HepG2 (cell line): ENCODE data around the gene STK25. TPM values are rescaled to one million over a fixed set of nuclear protein-coding genes. Genes with fewer than 3 reads are reported as not detected.

Source experiments
- BORCS8-MEF2B ChIP-seq: sonication (generic); formaldehyde crosslinking; IDR thresholded peaks from 2 replicates; pipeline ENCODE4 v1.8.0; 2022; ENCODE audit warnings: mild to moderate bottlenecking, missing genetic modification reagents
- ELK4 ChIP-seq: sonication (generic); formaldehyde crosslinking; IDR thresholded peaks from 2 replicates; pipeline ENCODE4 v1.9.0; 2021; ENCODE audit warnings: missing genetic modification reagents, borderline replicate concordance
- GLI4 ChIP-seq: sonication (generic); formaldehyde crosslinking; IDR thresholded peaks from 2 replicates; pipeline ENCODE4 v1.5.1; 2020; ENCODE audit warnings: missing genetic modification reagents, mild to moderate bottlenecking, moderate library complexity, borderline replicate concordance
- HNF1B ChIP-seq: sonication (generic); formaldehyde crosslinking; IDR thresholded peaks from 2 replicates; pipeline ENCODE4 v1.5.1; 2020; ENCODE audit warnings: mild to moderate bottlenecking, moderate library complexity, missing genetic modification reagents
- KLF13 ChIP-seq: sonication (generic); formaldehyde crosslinking; IDR thresholded peaks from 2 replicates; pipeline ENCODE4 v1.4.0; 2020; ENCODE audit warnings: mild to moderate bottlenecking, missing genetic modification reagents
- MBD4 ChIP-seq: IDR thresholded peaks from 2 replicates; pipeline ENCODE4 v1.6.1; 2012; ENCODE audit warnings: low read length, inconsistent platforms, borderline replicate concordance
- MXD4 ChIP-seq: IDR thresholded peaks from 2 replicates; pipeline ENCODE4 v1.6.1; 2016; ENCODE audit warnings: mild to moderate bottlenecking, missing biosample characterization, missing genetic modification reagents
- PPARG ChIP-seq: conservative IDR thresholded peaks from 2 replicates; pipeline ENCODE4 v1.6.1; 2016; ENCODE audit warnings: missing biosample characterization, missing genetic modification reagents
- RBFOX2 ChIP-seq: fragments of 200-400 bp; formaldehyde crosslinking; IDR thresholded peaks from 2 replicates; pipeline ENCODE4 v1.6.1; 2017; ENCODE audit warnings: low read depth, mild to moderate bottlenecking, low read length
- SRY ChIP-seq: sonication (generic); formaldehyde crosslinking; IDR thresholded peaks from 2 replicates; pipeline ENCODE4 v1.8.0; 2022; ENCODE audit warnings: mild to moderate bottlenecking, missing genetic modification reagents
- ZBTB42 ChIP-seq: sonication (generic); formaldehyde crosslinking; IDR thresholded peaks from 2 replicates; pipeline ENCODE4 v1.5.0; 2020; ENCODE audit warnings: mild to moderate bottlenecking, missing genetic modification reagents
- ZEB1 ChIP-seq: IDR thresholded peaks from 2 replicates; pipeline ENCODE4 v1.6.1; 2012; ENCODE audit warnings: mild to moderate bottlenecking, low read depth, inconsistent platforms; ENCODE audit not compliant: insufficient replicate concordance
- ZFP90 ChIP-seq: sonication (generic); formaldehyde crosslinking; IDR thresholded peaks from 2 replicates; pipeline ENCODE4 v1.8.0; 2022; ENCODE audit warnings: missing genetic modification reagents, mild to moderate bottlenecking, inconsistent platforms, borderline replicate concordance
- ZNF10 ChIP-seq: sonication (generic); formaldehyde crosslinking; IDR thresholded peaks from 2 replicates; pipeline ENCODE4 v1.4.0; 2020; ENCODE audit warnings: mild to moderate bottlenecking, low read depth, missing genetic modification reagents, borderline replicate concordance
- ZNF317 ChIP-seq: sonication (generic); formaldehyde crosslinking; IDR thresholded peaks from 2 replicates; pipeline ENCODE4 v1.5.0; 2020; ENCODE audit warnings: mild to moderate bottlenecking, missing genetic modification reagents
- ZNF597 ChIP-seq: sonication (generic); formaldehyde crosslinking; IDR thresholded peaks from 2 replicates; pipeline ENCODE4 v1.5.0; 2020; ENCODE audit warnings: missing genetic modification reagents
- ZZZ3 ChIP-seq: sonication (generic); formaldehyde crosslinking; IDR thresholded peaks from 2 replicates; pipeline ENCODE4 v1.4.0; 2020; ENCODE audit warnings: missing genetic modification reagents, mild to moderate bottlenecking, borderline replicate concordance
- polyA plus RNA-seq, 8 experiments: library from polyadenylated mRNA; depleted of rRNA in 3 of 8; stranded (reverse) in 7 of 8; unstranded in 1 of 8; fragments of >200 nt; fragmentation: Illumina TruSeq in 4 of 8; extraction: Trizol in 4 of 8; gene quantifications; 2 replicates each; pipeline versions ENCODE4 v1.2.1 to v1.2.3, GENCODE V29; 2011 to 2016; ENCODE audit warnings: low read depth in 4 of 8, missing spikeins in 1 of 8, mixed read lengths in 1 of 8; ENCODE audit not compliant: insufficient read depth in 1 of 8
- total RNA-seq, 5 experiments: library from RNA; depleted of rRNA; stranded (reverse); fragments of >200 nt; fragmentation: Illumina TruSeq; extraction: Trizol; gene quantifications; 2 replicates each; pipeline ENCODE4 v1.2.3, GENCODE V29; 2016; ENCODE audit warnings: low read depth in 1 of 5

The STK25 gene
- total and polyA plus RNA-seq, 2 of the 13 experiments (the other 11 are each of a cell fraction or from before 2014, with no cell fraction given) = 177 to 481 TPM

- no peak for TF ChIP-seq ZNF597
- no peak for TF ChIP-seq ZZZ3 (CRISPR knock-in tag)
- TF ChIP-seq MXD4 (CRISPR knock-in tag) = peak; percentile 76; the same call in 1 of the 2 replicates
- TF ChIP-seq SRY (CRISPR knock-in tag) = peak; percentile 62; the same call in 1 of the 2 replicates
- TF ChIP-seq HNF1B (CRISPR knock-in tag) = no peak; the same call in none of the 2 replicates
- TF ChIP-seq ZFP90 (CRISPR knock-in tag) = no peak
- TF ChIP-seq KLF13 (CRISPR knock-in tag) = 0 out of 2 replicates have a peak, but pooled peaks have one; percentile 42
- 0 out of 2 replicates have a peak, but pooled peaks have one; percentile 66 for TF ChIP-seq ELK4 (CRISPR knock-in tag)
- peak; percentile 70 for TF ChIP-seq RBFOX2
- TF ChIP-seq ZEB1 = peak; percentile 20
- TF ChIP-seq MBD4 = no peak
- TF ChIP-seq BORCS8-MEF2B = 0 out of 2 replicates have a peak, but pooled peaks have one; percentile 65
- no peak for TF ChIP-seq ZNF10
- TF ChIP-seq GLI4 (CRISPR knock-in tag) = no peak
- TF ChIP-seq ZBTB42 (CRISPR knock-in tag) = no peak
- 0 out of 2 replicates have a peak, but pooled peaks have one; percentile 14 for TF ChIP-seq PPARG (CRISPR knock-in tag)
- 0 out of 2 replicates have a peak, but pooled peaks have one; percentile 70 for TF ChIP-seq ZNF317 (CRISPR knock-in tag)
Measured at GRCh38 chr2:241507430-241508239, 749 bp downstream of the STK25 start (continued).
